GM19043 (cell line): Measurements from ENCODE around the gene FAM3D.
"Not testable (repeated sequence)": the region's sequence is repeated elsewhere in the genome, so short reads cannot be mapped to it uniquely, and the experiment has no call there.

ENCODE experiments used
- ATAC-seq: cut with Tn5 transposase; IDR thresholded peaks from one replicate; pipeline ENCODE4 v1.9.1; 2021; ENCODE audit warnings: low read depth; ENCODE audit not compliant: unreplicated experiment

FAM3D gene

DNA sequence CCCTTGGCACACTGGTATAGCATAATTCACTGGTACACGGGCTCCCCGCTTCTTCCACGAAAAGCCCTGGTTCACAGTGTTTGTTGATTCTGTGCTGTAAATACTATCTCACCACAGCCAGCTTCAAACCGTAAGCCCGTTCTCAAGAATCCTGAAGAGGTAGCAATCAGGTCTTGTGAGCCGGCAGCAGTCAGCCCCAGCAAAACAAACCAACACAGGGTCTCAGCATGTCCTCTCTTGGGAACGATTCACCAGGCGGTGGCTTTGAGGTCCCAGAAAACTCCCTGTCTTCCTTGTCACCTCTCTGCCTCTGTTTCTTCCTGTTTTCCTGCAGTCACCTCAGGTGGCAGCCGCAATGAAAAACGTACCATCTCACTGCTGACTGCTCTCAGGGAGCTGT, 19.1 kb upstream of the FAM3D start:
- ATAC-seq = no peak

DNA sequence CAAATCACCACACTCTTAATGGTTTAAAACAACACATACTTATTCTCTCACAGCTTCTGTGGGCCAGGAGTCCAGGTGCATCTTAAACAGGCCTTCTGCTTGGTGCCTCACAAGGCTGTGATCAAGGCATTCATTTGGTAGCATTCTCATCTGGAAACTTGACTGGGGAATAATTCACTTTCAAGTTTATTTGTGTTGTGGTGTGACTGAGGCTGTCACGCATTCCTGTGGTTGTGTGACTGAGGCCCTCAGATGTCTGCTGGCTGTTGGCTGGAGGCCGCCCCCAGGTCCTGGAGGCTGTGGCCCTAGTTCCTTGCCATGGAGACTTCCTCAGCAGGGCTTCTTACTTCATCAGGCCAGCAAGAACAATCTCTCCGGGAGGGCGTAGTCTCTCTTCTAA, 16.9 kb upstream of the FAM3D start:
- ATAC-seq = no peak

DNA sequence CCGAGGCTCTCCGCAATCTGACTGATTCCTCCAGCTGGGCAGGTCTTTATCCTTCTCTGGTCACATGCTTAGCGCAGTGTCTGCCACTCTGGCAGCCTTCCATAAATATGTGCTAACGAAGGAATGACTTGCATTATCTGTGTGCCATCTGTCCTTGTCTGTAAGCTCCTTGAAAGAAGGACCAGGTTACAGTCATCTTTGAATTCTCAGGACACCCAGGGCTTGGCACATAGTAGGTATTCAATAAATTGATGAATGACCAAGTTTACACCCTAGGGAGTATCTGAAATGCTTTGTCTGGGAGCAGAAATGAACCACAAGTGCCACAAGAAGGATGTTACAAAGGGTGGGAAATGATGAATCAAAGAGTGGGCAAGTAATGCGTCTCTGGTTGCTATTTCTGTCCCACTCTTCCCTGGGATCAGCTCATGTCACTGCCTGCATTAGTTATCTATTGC, 16.5 kb upstream of the FAM3D start:
- ATAC-seq = no peak

- ATAC-seq = no peak
Measured at GRCh38 chr3:58681863-58682262, 15.3 kb upstream of the FAM3D start.

DNA sequence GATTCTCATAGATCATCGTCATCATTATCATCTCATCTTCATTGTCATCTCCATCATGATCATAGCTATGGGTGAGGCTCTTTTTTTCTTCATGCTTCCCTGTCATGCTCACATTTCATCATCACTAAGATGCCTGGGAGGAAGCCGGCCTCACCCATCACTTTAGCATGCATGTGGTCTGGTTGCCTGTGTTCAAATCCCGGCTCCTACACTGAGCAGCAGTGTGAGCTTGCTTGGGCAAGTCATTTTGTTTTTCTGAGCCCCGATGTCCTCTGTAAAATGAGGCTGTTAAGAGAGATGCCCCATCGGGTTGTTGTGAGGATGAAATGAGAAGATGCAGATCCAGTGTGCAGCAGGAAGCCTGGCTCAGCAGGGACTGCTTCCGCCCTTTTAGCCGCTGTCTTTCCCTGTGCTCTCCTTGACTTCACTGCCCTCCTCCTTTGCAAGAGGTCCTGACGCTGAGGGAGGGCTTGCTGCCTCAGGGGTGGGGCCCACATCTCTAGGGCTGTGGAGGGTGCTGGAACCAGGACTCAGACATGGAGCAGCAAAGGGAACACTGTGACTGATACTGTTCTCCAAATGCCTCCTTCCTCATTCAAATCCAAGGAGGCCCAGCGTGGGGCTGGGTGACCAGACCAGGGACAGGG, 14.4 kb upstream of the FAM3D start:
- no peak for ATAC-seq

DNA sequence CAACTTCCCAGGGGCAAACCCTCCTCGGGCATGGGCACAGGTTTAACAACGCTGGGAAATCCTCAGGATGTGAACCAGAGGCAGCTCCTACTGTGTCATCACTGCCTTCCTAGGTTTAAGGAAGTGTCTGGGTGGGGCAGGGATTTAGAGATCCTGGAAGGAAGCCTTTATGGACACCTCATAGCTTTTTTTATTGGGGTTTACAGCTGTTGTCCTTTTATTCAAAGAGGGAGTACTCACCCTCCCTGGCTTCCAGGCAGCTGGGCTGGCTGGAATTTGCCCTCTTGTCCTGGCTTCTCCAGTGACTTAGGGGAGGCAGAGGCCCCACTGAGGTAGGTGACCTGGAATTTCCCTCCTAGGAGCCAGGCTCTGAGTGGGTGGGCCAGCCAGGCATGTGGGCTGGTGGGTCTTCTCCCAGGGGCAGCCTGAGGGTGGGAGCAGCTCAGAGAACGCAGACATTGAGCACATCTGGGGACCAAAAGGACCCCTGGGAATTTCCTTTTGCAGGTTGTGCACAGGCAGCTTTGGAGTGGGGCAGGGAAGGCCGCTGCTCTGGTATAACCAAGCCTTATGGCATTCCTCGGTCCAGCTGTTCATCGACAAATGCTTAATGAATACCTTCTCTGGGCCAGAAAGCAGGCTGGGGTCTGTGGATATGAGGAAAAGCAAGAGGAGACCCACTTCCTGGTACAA, 13.5 kb upstream of the FAM3D start:
- no peak for ATAC-seq

- ATAC-seq = no peak
Measured at GRCh38 chr3:58679446-58679845, 12.9 kb upstream of the FAM3D start.

DNA sequence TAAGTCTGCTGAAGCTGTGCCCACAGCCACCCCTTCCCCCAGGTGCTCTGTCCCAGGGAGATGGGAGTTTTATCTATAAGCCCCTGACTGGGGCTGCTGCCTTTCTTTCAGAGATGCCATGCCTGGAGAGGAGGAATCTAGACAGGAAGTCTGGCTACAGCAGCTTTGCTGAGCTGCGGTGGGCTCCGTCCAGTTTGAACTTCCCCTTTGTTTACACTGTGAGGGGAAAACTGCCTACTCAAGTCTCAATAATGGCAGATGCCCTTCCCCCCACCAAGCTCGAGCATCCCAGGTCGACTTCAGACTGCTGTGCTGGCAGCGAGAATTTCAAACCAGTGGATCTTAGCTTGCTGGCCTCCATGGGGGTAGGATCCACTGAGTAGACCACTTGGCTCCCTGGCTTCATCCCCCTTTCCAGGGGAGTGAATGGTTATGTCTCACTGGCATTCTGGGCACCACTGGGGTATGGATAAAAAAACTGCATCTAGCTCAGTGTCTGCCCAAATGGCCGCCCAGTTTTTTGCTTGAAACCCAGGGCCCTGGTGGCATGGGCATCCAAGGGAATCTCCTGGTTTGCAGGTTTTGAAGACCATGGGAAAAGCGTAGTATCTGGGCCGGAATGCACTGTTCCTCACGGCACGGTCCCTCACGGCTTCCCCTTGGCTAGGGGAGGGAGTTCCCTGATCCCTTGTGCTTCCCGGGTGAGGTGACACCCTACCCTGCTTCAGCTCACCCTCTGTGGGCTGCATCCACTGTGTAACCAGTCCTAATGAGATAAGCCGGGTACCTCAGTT, 11.8 kb upstream of the FAM3D start:
- ATAC-seq = not testable (repeated sequence)

GRCh38 chr3:58672880-58673279, 6.3 kb upstream of the FAM3D start:
- ATAC-seq = no peak

- ATAC-seq = no peak
Measured at GRCh38 chr3:58672451-58672850, 5.9 kb upstream of the FAM3D start.

GRCh38 chr3:58670506-58671135, 4.0 kb upstream of the FAM3D start:
- ATAC-seq = no peak

DNA sequence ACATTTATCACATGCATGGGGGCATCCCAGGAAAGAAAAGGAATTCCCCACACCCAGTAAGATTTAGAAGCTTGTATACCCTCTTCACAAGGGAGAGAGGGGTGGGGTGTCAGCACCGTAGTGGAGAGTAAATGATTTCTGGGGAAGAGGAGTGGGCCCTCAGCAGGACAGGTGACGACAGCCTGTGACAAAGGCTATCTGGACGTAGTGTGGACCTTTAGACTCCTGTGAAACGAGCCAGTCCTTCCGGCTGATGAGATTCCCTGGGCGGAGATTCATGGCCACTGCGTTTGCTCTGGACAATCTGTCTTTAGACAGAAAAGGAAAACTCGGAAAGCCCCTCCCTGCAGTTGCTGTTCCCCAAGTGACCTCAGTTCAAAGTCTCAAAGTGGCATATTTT, 1.7 kb upstream of the FAM3D start:
- no peak for ATAC-seq

DNA sequence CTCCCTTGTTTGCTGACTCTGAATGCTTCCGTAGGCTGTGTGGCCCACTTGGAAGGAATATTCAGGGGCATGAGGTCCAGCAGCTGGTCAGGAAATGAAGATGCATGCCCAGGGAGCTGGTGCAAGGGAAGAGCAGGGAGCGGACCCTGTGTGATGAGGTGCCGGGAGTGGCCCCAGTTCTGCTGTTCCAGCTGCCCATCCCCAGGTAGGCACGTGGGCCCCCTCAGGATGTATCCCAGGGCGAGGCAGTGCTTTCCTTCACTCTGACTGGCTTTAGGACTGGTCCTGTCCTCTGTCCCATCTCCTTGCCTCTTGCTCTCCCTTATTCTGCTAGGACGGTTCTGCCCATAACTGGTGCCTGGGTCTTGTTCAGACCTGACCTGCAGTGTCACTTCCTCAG, 1.1 kb upstream of the FAM3D start:
- ATAC-seq = no peak

- ATAC-seq = no peak
Measured at GRCh38 chr3:58667229-58667628, 655 bp upstream of the FAM3D start.

- no peak for ATAC-seq
Measured at GRCh38 chr3:58665405-58665804, 1.2 kb downstream of the FAM3D start.

DNA sequence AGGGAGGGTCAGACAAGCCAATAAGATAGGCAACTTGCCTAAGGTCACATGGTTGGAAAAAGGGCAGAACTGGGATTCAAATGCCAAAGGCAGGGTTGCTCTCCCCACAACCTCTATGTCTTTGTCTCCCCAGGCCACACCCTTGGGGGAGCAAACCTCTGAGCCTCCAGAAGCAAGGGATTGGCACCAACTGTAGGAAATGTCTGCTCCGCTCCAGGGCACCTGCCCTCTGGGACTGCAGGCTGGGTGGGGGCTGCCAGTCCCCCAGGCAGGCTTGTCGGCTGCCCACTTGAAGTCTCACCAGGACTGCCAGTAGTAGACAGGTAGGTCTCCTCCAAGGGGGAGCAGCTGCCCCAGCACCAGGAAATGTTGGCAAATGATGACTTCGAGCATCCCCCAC, 2.0 kb downstream of the FAM3D start:
- ATAC-seq = no peak

- ATAC-seq = no peak
Measured at GRCh38 chr3:58661836-58662420, 4.6 kb downstream of the FAM3D start.

- no peak for ATAC-seq
Measured at GRCh38 chr3:58660998-58661397, 5.6 kb downstream of the FAM3D start.

- ATAC-seq = no peak
Measured at GRCh38 chr3:58659051-58659675, 7.4 kb downstream of the FAM3D start.

- no peak for ATAC-seq
Measured at GRCh38 chr3:58658508-58658907, 8.1 kb downstream of the FAM3D start.
